COLO668 (cell line): ENCODE data around the gene MLH1.

Source experiments
- DNase-seq: peaks from one replicate; lab custom pipeline; 2025; ENCODE audit not compliant: unreplicated experiment; lab: John Stamatoyannopoulos, UW

Gene MLH1

GRCh38 chr3:36973139-36973538 lies 20.2 kb upstream of the MLH1 start:
- no peak for DNase-seq

GRCh38 chr3:36981006-36981405 lies 12.3 kb upstream of the MLH1 start:
- no peak for DNase-seq

- no peak for DNase-seq
These were observed 5.0 kb upstream of the MLH1 start for GRCh38 chr3:36988356-36988755.

GRCh38 chr3:36989005-36989404 lies 4.3 kb upstream of the MLH1 start:
- DNase-seq, result no peak

- DNase-seq, result no peak
These were observed 3.8 kb upstream of the MLH1 start for GRCh38 chr3:36989568-36989967.

- DNase-seq, result no peak
These were observed 2.2 kb upstream of the MLH1 start for GRCh38 chr3:36991147-36991546.

- DNase-seq, result no peak
These were observed 1.2 kb upstream of the MLH1 start for GRCh38 chr3:36991923-36992805.

GRCh38 chr3:36992806-36993325 lies 452 bp upstream of the MLH1 start, which contains the start of gene EPM2AIP1:
EPM2AIP1 (minus strand) TSS chr3:36993131; CDS start chr3:36993077, 54 bp downstream.
- no peak for DNase-seq

GRCh38 chr3:37014620-37015019 lies 21.3 kb downstream of the MLH1 start:
- no peak for DNase-seq

- DNase-seq, result no peak
These were observed 22.3 kb downstream of the MLH1 start for GRCh38 chr3:37015642-37016041.

- no peak for DNase-seq
These were observed 23.6 kb downstream of the MLH1 start for GRCh38 chr3:37016903-37017302.

- DNase-seq, result no peak
These were observed 24.4 kb downstream of the MLH1 start for GRCh38 chr3:37017683-37018082.

- no peak for DNase-seq
These were observed 30.8 kb downstream of the MLH1 start for GRCh38 chr3:37024092-37024491.

- no peak for DNase-seq
These were observed 31.6 kb downstream of the MLH1 start for GRCh38 chr3:37024820-37025405.

GRCh38 chr3:37025561-37026335 lies 32.4 kb downstream of the MLH1 start:
- no peak for DNase-seq

GRCh38 chr3:37026851-37027250 lies 33.5 kb downstream of the MLH1 start:
- DNase-seq, result no peak

- no peak for DNase-seq
These were observed 35.0 kb downstream of the MLH1 start for GRCh38 chr3:37028329-37028728.

- DNase-seq, result no peak
These were observed 35.8 kb downstream of the MLH1 start for GRCh38 chr3:37029111-37029510.

- DNase-seq, result no peak
These were observed 36.3 kb downstream of the MLH1 start for GRCh38 chr3:37029516-37030163.

GRCh38 chr3:37030588-37030987 lies 37.3 kb downstream of the MLH1 start:
- DNase-seq, result no peak

GRCh38 chr3:37031096-37031682 lies 37.9 kb downstream of the MLH1 start:
- no peak for DNase-seq
